ENCODE results near the gene HECW1. TPM values are rescaled to one million over a fixed set of nuclear protein-coding genes. Genes with fewer than 3 reads are reported as not detected.

Gene HECW1
- total and polyA plus RNA-seq, 2 experiments from 2014 or later, result 11.0 to 21.8 TPM

DNA sequence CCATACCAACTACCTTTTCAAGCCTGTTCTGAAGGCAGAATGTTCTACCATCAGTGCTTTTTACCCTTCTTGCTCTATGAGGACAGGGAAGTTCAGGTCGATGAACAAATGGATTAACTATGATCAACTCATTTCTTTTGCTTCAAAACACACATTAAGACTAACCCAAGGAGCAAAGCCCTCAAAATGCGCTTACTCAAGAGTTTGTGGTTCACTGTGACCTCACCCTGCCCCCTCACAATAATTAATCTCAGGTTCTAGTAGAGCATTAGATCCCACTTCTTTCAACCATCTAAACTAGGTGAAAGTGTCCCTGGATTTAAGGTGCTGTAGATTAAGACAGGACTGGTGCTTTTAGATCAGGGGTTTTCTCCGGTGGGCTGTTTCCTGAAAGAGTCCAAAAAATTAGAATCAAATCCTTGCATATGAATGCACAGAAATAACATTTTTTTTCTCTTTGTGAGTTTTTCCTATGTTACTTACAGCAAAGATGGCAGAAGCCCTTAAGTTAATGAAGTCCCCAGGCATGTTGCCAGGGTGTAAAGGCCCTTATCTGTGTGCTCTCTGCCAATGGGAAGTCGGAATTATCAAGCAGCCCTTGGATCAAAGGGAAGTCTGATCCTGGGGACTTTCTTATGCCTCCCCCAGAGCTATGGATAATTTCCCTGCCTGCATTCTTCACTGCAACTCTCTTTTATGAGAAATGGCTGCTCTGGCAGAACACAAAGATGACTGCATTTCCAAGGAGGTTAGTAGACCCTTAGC lies 264.9 kb downstream of the HECW1 start (continued):
- TF ChIP-seq REST (IDR thresholded peaks at IDR 0.05; ENCODE audit: unreplicated experiment) (no peak), STAT1 (IDR thresholded peaks at IDR 0.05; ENCODE audit: unreplicated experiment) (no peak), EZH2 (IDR thresholded peaks at IDR 0.05; ENCODE audit: low read depth, unreplicated experiment) (no peak), ZNF114 (CRISPR knock-in tag; IDR thresholded peaks at IDR 0.05) (no peak), ETS1 (IDR thresholded peaks at IDR 0.05) (no peak), EZH2phosphoT487 (IDR thresholded peaks at IDR 0.05; ENCODE audit: unreplicated experiment) (no peak), ZNF331 (CRISPR knock-in tag; IDR thresholded peaks at IDR 0.05; ENCODE audit: low read depth) (no peak), JUNB (IDR thresholded peaks at IDR 0.05; ENCODE audit: unreplicated experiment) (no peak)

DNA sequence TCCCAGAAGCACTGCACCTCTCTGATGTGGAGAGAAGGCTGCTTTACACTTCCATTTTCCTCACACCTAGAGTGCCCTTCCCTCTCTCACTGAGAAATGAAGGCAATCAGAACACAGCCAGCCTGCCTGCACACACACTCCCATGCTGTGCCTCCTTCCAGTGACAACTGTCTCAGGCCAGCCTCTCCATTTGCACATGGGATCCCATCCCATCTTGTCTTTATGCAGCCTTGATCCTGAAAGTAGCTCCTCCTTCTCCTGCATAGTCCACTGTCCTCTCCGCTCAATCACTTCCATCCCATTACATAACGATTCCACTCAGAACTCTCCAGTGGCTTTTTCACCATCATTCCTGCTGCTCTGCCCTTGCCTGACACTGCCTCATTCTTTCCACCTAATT lies 266.8 kb downstream of the HECW1 start:
- peaks cover 4% of the 10 kb centered on the region; the same call in 1 of the 2 replicates for H3K9me2 ChIP-seq (ENCODE audit: insufficient read depth)
- no peak overlapping the region for H3K27ac ChIP-seq (ENCODE audit: low read depth)
- no peaks in the 10 kb centered on the region for H3K27me3 ChIP-seq (ENCODE audit: insufficient read depth)
- no peak overlapping the region for H3K4me3 ChIP-seq
- Mint-ChIP-seq H3K36me3 (ENCODE audit: low read depth) (no peaks in the 10 kb centered on the region), H3K27ac (no peak overlapping the region), H3K27me3 (ENCODE audit: insufficient read depth, low read depth, poor library complexity) (peaks cover 5% of the 10 kb centered on the region), H3K4me3 (no peak overlapping the region), H3K9me3 (no peaks in the 10 kb centered on the region), H3K4me1 (peaks cover 5% of the 10 kb centered on the region; the same call in 2 of the 3 replicates)
- peaks cover 7% of the 10 kb centered on the region; the same call in 1 of the 2 replicates for H3K4me1 ChIP-seq (ENCODE audit: insufficient read depth)
- no peaks in the 10 kb centered on the region for H4K20me1 ChIP-seq (replicated peaks; ENCODE audit: insufficient read depth)
- H2AFZ ChIP-seq, result no peak overlapping the region
- DNase-seq (ENCODE audit: low spot score), result no peak
- TF ChIP-seq NANOG (IDR thresholded peaks at IDR 0.05; ENCODE audit: borderline replicate concordance) (no peak), ZNF462 (CRISPR knock-in tag; IDR thresholded peaks at IDR 0.05) (no peak)
- no peak overlapping the region for H3K4me2 ChIP-seq
- no peaks in the 10 kb centered on the region for H3K36me3 ChIP-seq (ENCODE audit: insufficient read depth)
- H3F3A ChIP-seq (replicated peaks; ENCODE audit: low read depth), result no peaks in the 10 kb centered on the region
- ATAC-seq, result no peak
- no peaks in the 10 kb centered on the region for H3K79me2 ChIP-seq (replicated peaks; ENCODE audit: insufficient read depth)
